ENCODE results near the gene ERBB4. TPM values are rescaled to one million over a fixed set of nuclear protein-coding genes. Genes with fewer than 3 reads are reported as not detected.

Gene ERBB4
- total RNA-seq, 1 experiment from 2014 or later: 2.9 TPM

GRCh38 chr2:212489719-212490346, 48.8 kb downstream of the ERBB4 start:
- no TSS peak for BruUV-seq (replicated peaks)
- CTCF ChIA-PET: no interaction called here
- Mint-ChIP-seq H3K4me3 (ENCODE audit: low read depth, unreplicated experiment) (no peak overlapping the region), H3K4me1 (ENCODE audit: low read depth, unreplicated experiment) (peaks cover 21% of the 10 kb centered on the region), H3K9me3 (ENCODE audit: low read depth, unreplicated experiment) (no peaks in the 10 kb centered on the region), H3K27ac (ENCODE audit: unreplicated experiment) (no peak overlapping the region), H3K27me3 (ENCODE audit: unreplicated experiment) (no peaks in the 10 kb centered on the region), H3K36me3 (ENCODE audit: insufficient read depth, unreplicated experiment) (no peaks in the 10 kb centered on the region)
- intact Hi-C loops (cut with micrococcal nuclease; ENCODE audit: unreplicated experiment): no loop called here
- DNase-seq: no peak
- no peak for TF ChIP-seq CTCF (IDR thresholded peaks at IDR 0.05; ENCODE audit: unreplicated experiment)

GRCh38 chr2:212488611-212489010, 50.0 kb downstream of the ERBB4 start:
- no peak overlapping the region for H3K4me3 Mint-ChIP-seq (ENCODE audit: low read depth, unreplicated experiment)
- peaks cover 17% of the 10 kb centered on the region for H3K4me1 Mint-ChIP-seq (ENCODE audit: low read depth, unreplicated experiment)
- TF ChIP-seq CTCF (IDR thresholded peaks at IDR 0.05; ENCODE audit: unreplicated experiment): no peak
- no peaks in the 10 kb centered on the region for H3K27me3 Mint-ChIP-seq (ENCODE audit: unreplicated experiment)
- CTCF ChIA-PET: no interaction called here
- DNase-seq: no peak
- intact Hi-C loops (cut with micrococcal nuclease; ENCODE audit: unreplicated experiment): no loop called here
- no peaks in the 10 kb centered on the region for H3K36me3 Mint-ChIP-seq (ENCODE audit: insufficient read depth, unreplicated experiment)
- BruUV-seq (replicated peaks): no TSS peak
- H3K9me3 Mint-ChIP-seq (ENCODE audit: low read depth, unreplicated experiment): no peaks in the 10 kb centered on the region
- H3K27ac Mint-ChIP-seq (ENCODE audit: unreplicated experiment): no peak overlapping the region

- no peaks in the 10 kb centered on the region for H3K27me3 Mint-ChIP-seq (ENCODE audit: unreplicated experiment)
- DNase-seq: no peak
- H3K4me3 Mint-ChIP-seq (ENCODE audit: low read depth, unreplicated experiment): no peak overlapping the region
- peaks cover 10% of the 10 kb centered on the region for H3K4me1 Mint-ChIP-seq (ENCODE audit: low read depth, unreplicated experiment)
- no peak overlapping the region for H3K27ac Mint-ChIP-seq (ENCODE audit: unreplicated experiment)
- BruUV-seq (replicated peaks): no TSS peak
- no peak for TF ChIP-seq CTCF (IDR thresholded peaks at IDR 0.05; ENCODE audit: unreplicated experiment)
- CTCF ChIA-PET: no interaction called here
- intact Hi-C loops (cut with micrococcal nuclease; ENCODE audit: unreplicated experiment): no loop called here
- no peaks in the 10 kb centered on the region for H3K36me3 Mint-ChIP-seq (ENCODE audit: insufficient read depth, unreplicated experiment)
- H3K9me3 Mint-ChIP-seq (ENCODE audit: low read depth, unreplicated experiment): no peaks in the 10 kb centered on the region
These were observed 54.0 kb downstream of the ERBB4 start for GRCh38 chr2:212484563-212485080.

GRCh38 chr2:212480447-212480846, 58.2 kb downstream of the ERBB4 start:
- no peak for DNase-seq
- CTCF ChIA-PET: no interaction called here
- H3K36me3 Mint-ChIP-seq (ENCODE audit: insufficient read depth, unreplicated experiment): no peaks in the 10 kb centered on the region
- H3K27me3 Mint-ChIP-seq (ENCODE audit: unreplicated experiment): no peaks in the 10 kb centered on the region
- H3K27ac Mint-ChIP-seq (ENCODE audit: unreplicated experiment): no peak overlapping the region
- H3K4me3 Mint-ChIP-seq (ENCODE audit: low read depth, unreplicated experiment): no peak overlapping the region
- no peak for TF ChIP-seq CTCF (IDR thresholded peaks at IDR 0.05; ENCODE audit: unreplicated experiment)
- no TSS peak for BruUV-seq (replicated peaks)
- H3K4me1 Mint-ChIP-seq (ENCODE audit: low read depth, unreplicated experiment): no peaks in the 10 kb centered on the region
- intact Hi-C loops (cut with micrococcal nuclease; ENCODE audit: unreplicated experiment): no loop called here
- no peaks in the 10 kb centered on the region for H3K9me3 Mint-ChIP-seq (ENCODE audit: low read depth, unreplicated experiment)

All from Calu3 (cell line).